Measurements from ENCODE around the gene SUSD6.

- TF ChIP-seq CTCF (IDR thresholded peaks at IDR 0.05), result no peak
- TF ChIP-seq, protein P1, sequence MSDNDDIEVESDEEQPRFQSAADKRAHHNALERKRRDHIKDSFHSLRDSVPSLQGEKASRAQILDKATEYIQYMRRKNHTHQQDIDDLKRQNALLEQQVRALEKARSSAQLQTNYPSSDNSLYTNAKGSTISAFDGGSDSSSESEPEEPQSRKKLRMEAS (IDR thresholded peaks at IDR 0.05; ENCODE audit: low read depth), result no peak
- no peak for TF ChIP-seq POLR2AphosphoS5 (IDR thresholded peaks at IDR 0.05; ENCODE audit: low read depth, low read length)
- TF ChIP-seq YY1 (IDR thresholded peaks at IDR 0.05; ENCODE audit: low read depth), result no peak
- TF ChIP-seq TCF12 (IDR thresholded peaks at IDR 0.05), result no peak
- TF ChIP-seq, protein P2, sequence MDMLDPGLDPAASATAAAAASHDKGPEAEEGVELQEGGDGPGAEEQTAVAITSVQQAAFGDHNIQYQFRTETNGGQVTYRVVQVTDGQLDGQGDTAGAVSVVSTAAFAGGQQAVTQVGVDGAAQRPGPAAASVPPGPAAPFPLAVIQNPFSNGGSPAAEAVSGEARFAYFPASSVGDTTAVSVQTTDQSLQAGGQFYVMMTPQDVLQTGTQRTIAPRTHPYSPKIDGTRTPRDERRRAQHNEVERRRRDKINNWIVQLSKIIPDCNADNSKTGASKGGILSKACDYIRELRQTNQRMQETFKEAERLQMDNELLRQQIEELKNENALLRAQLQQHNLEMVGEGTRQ (IDR thresholded peaks at IDR 0.05; ENCODE audit: borderline replicate concordance, low read depth, low read length), result no peak
- no peak for TF ChIP-seq REST (IDR thresholded peaks at IDR 0.05; ENCODE audit: low read depth, low read length)
- TF ChIP-seq FOXJ3 (CRISPR knock-in tag; IDR thresholded peaks at IDR 0.05), result no peak
- no peak for TF ChIP-seq RAD21 (IDR thresholded peaks at IDR 0.05; ENCODE audit: low read length)
- TF ChIP-seq TAF1 (IDR thresholded peaks at IDR 0.05; ENCODE audit: borderline replicate concordance, low read depth, low read length), result no peak
- TF ChIP-seq RFX5 (IDR thresholded peaks at IDR 0.05; ENCODE audit: low read length), result no peak
These were observed 88.4 kb downstream of the SUSD6 start for GRCh38 chr14:69699748-69700303.
